Body of pancreas (tissue), 4 donors: ENCODE results near the gene NIT2.

Experiments used
- CTCF ChIP-seq, 7 experiments: fragments of 450-650 bp in 4 of 7; fragments of 200-600 bp in 3 of 7; sonication (generic) in 3 of 7; IDR thresholded peaks; one replicate each; pipeline ENCODE4 v1.5.1; 2016 to 2019; ENCODE audit warnings: antibody characterized with exemption in 7 of 7
- POLR2A ChIP-seq, 3 donors: fragments of 450-650 bp; IDR thresholded peaks; one replicate each; pipeline ENCODE4 v1.6.1; 2016; ENCODE audit warnings: antibody characterized with exemption in 3 of 3, mild to moderate bottlenecking in 2 of 3

- TF ChIP-seq POLR2A (IDR thresholded peaks at IDR 0.05) (no peak), CTCF (IDR thresholded peaks at IDR 0.05) (no peak)
These were observed 3.9 kb upstream of the NIT2 start for GRCh38 chr3:100330651-100331050.
